Loucy (cell line): ENCODE measurements around the gene CCR4.

ENCODE experiments used
- H2AFZ ChIP-seq: fragments of 200-600 bp; sonication (generic); 2 replicates; pipeline ENCODE4 v1.6.0; 2016; ENCODE audit warnings: antibody characterized with exemption, mild to moderate bottlenecking, low read length, moderate library complexity
- H3F3A ChIP-seq: fragments of 200-600 bp; 2 replicates; pipeline ENCODE4 v1.6.0; 2016; ENCODE audit warnings: antibody characterized with exemption, low read depth, mild to moderate bottlenecking
- H3K27me3 ChIP-seq: fragments of 200-600 bp; sonication (generic); 2 replicates; pipeline ENCODE4 v1.6.1; 2014; ENCODE audit warnings: low read length, mild to moderate bottlenecking; ENCODE audit not compliant: insufficient read depth, poor library complexity, severe bottlenecking
- H3K36me3 ChIP-seq: fragments of 200-600 bp; sonication (generic); 2 replicates; pipeline ENCODE4 v1.6.1; 2016; ENCODE audit warnings: low read length; ENCODE audit not compliant: insufficient read depth
- H3K4me1 ChIP-seq: fragments of 200-600 bp; sonication (generic); 2 replicates; pipeline ENCODE4 v1.5.1; 2014; ENCODE audit warnings: low read length, mild to moderate bottlenecking; ENCODE audit not compliant: insufficient read depth, poor library complexity, severe bottlenecking
- H3K4me2 ChIP-seq: fragments of 200-600 bp; sonication (generic); 2 replicates; pipeline ENCODE4 v1.6.0; 2014; ENCODE audit warnings: antibody characterized with exemption, low read length, low read depth, mild to moderate bottlenecking; ENCODE audit not compliant: poor library complexity, severe bottlenecking
- H3K4me3 ChIP-seq: fragments of 200-600 bp; sonication (generic); 2 replicates; pipeline ENCODE4 v1.5.1; 2014; ENCODE audit warnings: low read length, mild to moderate bottlenecking, mixed read lengths; ENCODE audit not compliant: poor library complexity, severe bottlenecking
- H3K79me2 ChIP-seq: fragments of 200-600 bp; sonication (generic); 2 replicates; pipeline ENCODE4 v1.6.1; 2014; ENCODE audit warnings: low read length; ENCODE audit not compliant: insufficient read depth
- H3K9ac ChIP-seq: fragments of 200-600 bp; sonication (generic); 2 replicates; pipeline ENCODE4 v1.6.0; 2014; ENCODE audit warnings: mild to moderate bottlenecking, low read depth, low read length, moderate library complexity; ENCODE audit not compliant: poor library complexity, severe bottlenecking
- H3K9me2 ChIP-seq: fragments of 200-600 bp; sonication (generic); replicated peaks from 2 replicates; pipeline ENCODE4 v1.6.1; 2016; ENCODE audit warnings: low read depth, low read length, mixed read lengths
- H3K9me3 ChIP-seq: fragments of 200-600 bp; sonication (generic); 2 replicates; pipeline ENCODE4 v1.6.1; 2014; ENCODE audit warnings: mild to moderate bottlenecking, antibody characterized with exemption, low read length, low read depth; ENCODE audit not compliant: insufficient read depth
- H4K20me1 ChIP-seq: fragments of 200-600 bp; sonication (generic); 2 replicates; pipeline ENCODE4 v1.6.0; 2014; ENCODE audit warnings: antibody characterized with exemption, low read length, mild to moderate bottlenecking; ENCODE audit not compliant: insufficient read depth, poor library complexity, severe bottlenecking
- EZH2phosphoT487 ChIP-seq: fragments of 200-600 bp; IDR thresholded peaks from 2 replicates; pipeline ENCODE4 v1.6.1; 2018; ENCODE audit warnings: antibody characterized with exemption, mild to moderate bottlenecking, moderate library complexity, borderline replicate concordance
- TF ChIP-seq, protein P1 (sequence below): fragments of 200-600 bp; sonication (generic); conservative IDR thresholded peaks from 2 replicates; pipeline ENCODE4 v1.5.1; 2014; ENCODE audit warnings: mild to moderate bottlenecking, antibody characterized with exemption, low read length

CCR4 gene

DNA sequence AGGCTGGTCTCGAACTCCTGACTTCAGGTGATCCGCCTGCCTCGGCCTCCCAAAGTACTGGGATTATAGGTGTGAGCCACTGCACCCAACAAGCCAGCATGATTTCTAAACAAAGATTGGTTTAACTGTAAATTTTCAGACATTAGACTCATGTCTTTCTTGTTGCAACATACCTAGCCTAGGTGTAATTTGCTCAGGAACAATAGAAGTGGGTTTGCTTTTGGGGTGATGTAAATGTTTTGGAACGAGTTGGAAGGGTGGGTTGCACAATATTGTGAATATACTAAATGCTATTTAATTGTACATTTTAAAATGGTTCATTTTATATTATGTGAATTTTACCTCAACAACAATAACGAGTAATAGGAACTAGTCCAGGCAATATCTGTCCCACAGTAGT lies 7.1 kb downstream of the CCR4 start:
- TF ChIP-seq, protein P1, sequence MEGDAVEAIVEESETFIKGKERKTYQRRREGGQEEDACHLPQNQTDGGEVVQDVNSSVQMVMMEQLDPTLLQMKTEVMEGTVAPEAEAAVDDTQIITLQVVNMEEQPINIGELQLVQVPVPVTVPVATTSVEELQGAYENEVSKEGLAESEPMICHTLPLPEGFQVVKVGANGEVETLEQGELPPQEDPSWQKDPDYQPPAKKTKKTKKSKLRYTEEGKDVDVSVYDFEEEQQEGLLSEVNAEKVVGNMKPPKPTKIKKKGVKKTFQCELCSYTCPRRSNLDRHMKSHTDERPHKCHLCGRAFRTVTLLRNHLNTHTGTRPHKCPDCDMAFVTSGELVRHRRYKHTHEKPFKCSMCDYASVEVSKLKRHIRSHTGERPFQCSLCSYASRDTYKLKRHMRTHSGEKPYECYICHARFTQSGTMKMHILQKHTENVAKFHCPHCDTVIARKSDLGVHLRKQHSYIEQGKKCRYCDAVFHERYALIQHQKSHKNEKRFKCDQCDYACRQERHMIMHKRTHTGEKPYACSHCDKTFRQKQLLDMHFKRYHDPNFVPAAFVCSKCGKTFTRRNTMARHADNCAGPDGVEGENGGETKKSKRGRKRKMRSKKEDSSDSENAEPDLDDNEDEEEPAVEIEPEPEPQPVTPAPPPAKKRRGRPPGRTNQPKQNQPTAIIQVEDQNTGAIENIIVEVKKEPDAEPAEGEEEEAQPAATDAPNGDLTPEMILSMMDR = no peak
- TF ChIP-seq EZH2phosphoT487 = no peak

DNA sequence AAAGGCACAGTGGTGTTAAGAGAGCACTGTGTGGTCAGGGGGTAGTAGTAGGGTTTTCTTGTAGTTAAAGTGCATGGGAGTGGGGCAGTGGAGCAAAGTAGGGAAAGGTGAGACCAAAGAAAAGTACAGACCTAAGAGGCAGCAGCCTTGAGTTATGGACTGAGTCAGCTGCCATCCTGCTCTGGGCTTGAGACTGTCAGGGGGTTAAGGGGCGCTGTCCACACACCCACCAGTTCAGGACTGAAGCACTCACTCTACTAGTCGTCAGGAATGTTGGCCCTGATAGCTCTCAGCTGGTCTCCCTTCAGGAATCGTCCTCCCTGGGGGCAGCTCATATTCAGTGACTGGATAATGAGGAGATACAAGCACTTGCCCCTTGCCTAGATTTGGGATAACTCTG lies 7.9 kb downstream of the CCR4 start:
- no peak overlapping the region for H3K9ac ChIP-seq
- H3K4me3 ChIP-seq = no peak overlapping the region
- no peaks in the 10 kb centered on the region for H3K79me2 ChIP-seq
- TF ChIP-seq EZH2phosphoT487 = no peak
- TF ChIP-seq, protein P1 = no peak
- H3K4me1 ChIP-seq = peaks cover 11% of the 10 kb centered on the region
- H3K4me2 ChIP-seq = no peak overlapping the region
- H2AFZ ChIP-seq = no peak overlapping the region
- no peaks in the 10 kb centered on the region for H3K9me2 ChIP-seq
- no peaks in the 10 kb centered on the region for H3K36me3 ChIP-seq
- H3K27me3 ChIP-seq = no peaks in the 10 kb centered on the region
- no peaks in the 10 kb centered on the region for H3K9me3 ChIP-seq
- no peaks in the 10 kb centered on the region for H4K20me1 ChIP-seq
- no peaks in the 10 kb centered on the region for H3F3A ChIP-seq

More for the DNA sequence above, 7.1 kb downstream of the CCR4 start:
- H3K4me1 ChIP-seq = peaks cover 14% of the 10 kb centered on the region
- H3K27me3 ChIP-seq = no peaks in the 10 kb centered on the region
- no peaks in the 10 kb centered on the region for H4K20me1 ChIP-seq
- H3K4me2 ChIP-seq = no peak overlapping the region
- H3K4me3 ChIP-seq = no peak overlapping the region
- no peaks in the 10 kb centered on the region for H3K9me2 ChIP-seq
- no peaks in the 10 kb centered on the region for H3F3A ChIP-seq
- no peaks in the 10 kb centered on the region for H3K79me2 ChIP-seq
- H3K36me3 ChIP-seq = no peaks in the 10 kb centered on the region
- no peaks in the 10 kb centered on the region for H3K9me3 ChIP-seq
- H3K9ac ChIP-seq = no peak overlapping the region
- no peak overlapping the region for H2AFZ ChIP-seq

DNA sequence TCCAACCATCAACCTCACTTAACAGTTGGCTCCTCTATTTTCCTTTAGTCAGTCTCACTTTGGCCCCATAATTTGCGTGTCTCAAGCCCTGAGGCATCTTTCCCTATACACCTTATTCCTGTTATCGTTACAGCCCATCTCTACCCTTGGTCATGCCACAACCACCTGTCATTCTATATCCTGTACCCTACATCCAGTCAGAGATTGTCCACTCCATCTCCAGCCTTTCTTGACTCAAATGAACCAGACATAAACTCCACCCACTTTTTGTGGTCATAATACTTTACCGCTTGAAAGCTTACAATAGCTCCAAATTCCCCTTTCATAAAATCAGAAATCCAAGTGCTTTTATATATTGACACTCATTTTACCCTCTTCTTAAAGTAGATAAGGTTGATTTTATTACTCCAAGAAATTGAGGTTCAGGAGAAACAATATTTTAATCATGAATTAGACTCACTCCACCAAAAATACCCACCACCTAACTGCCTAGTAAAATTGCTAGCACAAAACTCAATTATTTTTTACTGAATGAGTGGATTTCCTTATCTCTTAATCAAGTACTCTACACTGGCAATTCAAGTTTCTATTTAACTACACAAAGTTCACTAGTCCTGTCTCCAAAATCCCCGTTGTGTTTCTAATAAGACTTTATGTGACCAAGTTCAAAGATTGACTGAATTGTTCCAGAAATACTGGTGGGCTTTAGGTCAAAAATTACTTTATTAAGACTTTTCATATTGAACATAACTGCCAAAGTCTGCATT lies 9.1 kb downstream of the CCR4 start:
- no peaks in the 10 kb centered on the region for H3K36me3 ChIP-seq
- peaks cover 11% of the 10 kb centered on the region for H3K4me1 ChIP-seq
- H3K79me2 ChIP-seq = no peaks in the 10 kb centered on the region
- no peaks in the 10 kb centered on the region for H3K9me2 ChIP-seq
- H3F3A ChIP-seq = no peaks in the 10 kb centered on the region
- H2AFZ ChIP-seq = no peak overlapping the region
- H3K9ac ChIP-seq = no peak overlapping the region
- no peak for TF ChIP-seq EZH2phosphoT487
- TF ChIP-seq, protein P1 = no peak
- no peak overlapping the region for H3K4me2 ChIP-seq
- no peaks in the 10 kb centered on the region for H3K27me3 ChIP-seq
- H3K4me3 ChIP-seq = no peak overlapping the region
- H3K9me3 ChIP-seq = peaks cover 3% of the 10 kb centered on the region; the same call in 1 of the 2 replicates
- H4K20me1 ChIP-seq = no peaks in the 10 kb centered on the region
